NCI-H187 treated with DMSO at 0.1 percent for 48 hours (cell line): ENCODE measurements around the gene FAM98C.
"Not testable (repeated sequence)": the region's sequence is repeated elsewhere in the genome, so short reads cannot be mapped to it uniquely, and the experiment has no call there.

ENCODE experiments used
- DNase-seq: peaks from one replicate; lab custom pipeline; 2025; lab: John Stamatoyannopoulos, UW

FAM98C gene

GRCh38 chr19:38427035-38427677, 24.3 kb downstream of the FAM98C start:
- DNase-seq = not testable (repeated sequence)

- DNase-seq = no peak
Observed at GRCh38 chr19:38429055-38429810, 26.3 kb downstream of the FAM98C start.

- no peak for DNase-seq
Observed at GRCh38 chr19:38429811-38430156, 26.9 kb downstream of the FAM98C start.

GRCh38 chr19:38430931-38431330, 28.0 kb downstream of the FAM98C start:
- no peak for DNase-seq

- no peak for DNase-seq
Observed at GRCh38 chr19:38433268-38433733, 30.4 kb downstream of the FAM98C start, which contains the start of gene RYR1. Gene RYR1, plus strand, starts transcription at chr19:38433691. Its CDS starts 139 bp downstream, at chr19:38433830.

GRCh38 chr19:38434549-38435051, 31.7 kb downstream of the FAM98C start:
- no peak for DNase-seq

GRCh38 chr19:38437295-38437694, 34.4 kb downstream of the FAM98C start:
- DNase-seq = no peak

- no peak for DNase-seq
Observed at GRCh38 chr19:38437917-38438316, 35.0 kb downstream of the FAM98C start.

- no peak for DNase-seq
Observed at GRCh38 chr19:38440592-38440991, 37.7 kb downstream of the FAM98C start.

- DNase-seq = no peak
Observed at GRCh38 chr19:38441657-38442348, 38.9 kb downstream of the FAM98C start.

GRCh38 chr19:38442736-38443135, 39.8 kb downstream of the FAM98C start:
- DNase-seq = no peak

GRCh38 chr19:38443458-38443999, 40.6 kb downstream of the FAM98C start:
- DNase-seq = no peak

- no peak for DNase-seq
Observed at GRCh38 chr19:38444026-38444425, 41.1 kb downstream of the FAM98C start.

- DNase-seq = no peak
Observed at GRCh38 chr19:38445362-38445761, 42.5 kb downstream of the FAM98C start.

GRCh38 chr19:38448225-38448624, 45.3 kb downstream of the FAM98C start:
- no peak for DNase-seq

- DNase-seq = no peak
Observed at GRCh38 chr19:38449518-38449917, 46.6 kb downstream of the FAM98C start.

- no peak for DNase-seq
Observed at GRCh38 chr19:38451036-38451435, 48.1 kb downstream of the FAM98C start.

- no peak for DNase-seq
Observed at GRCh38 chr19:38451629-38452028, 48.7 kb downstream of the FAM98C start.

- DNase-seq = no peak
Observed at GRCh38 chr19:38452430-38453366, 49.8 kb downstream of the FAM98C start.

- DNase-seq = no peak
Observed at GRCh38 chr19:38453596-38453995, 50.7 kb downstream of the FAM98C start.

GRCh38 chr19:38455031-38455430, 52.1 kb downstream of the FAM98C start:
- no peak for DNase-seq
